Right lobe of liver (tissue), 6 donors: Measurements from ENCODE around the gene SPTBN2. TPM values are rescaled to one million over a fixed set of nuclear protein-coding genes. Genes with fewer than 3 reads are reported as not detected.

Source experiments
- ATAC-seq, 4 donors: fragments of 200-7000 bp; cut with Tn5 transposase; one replicate each; pipeline ENCODE4 v1.9.1; 2020; ENCODE audit warnings: mild to moderate bottlenecking in 4 of 4, moderate library complexity in 4 of 4
- DNase-seq, 3 donors: peaks; one replicate each; pipeline ENCODE4 v3.0.0-alpha.2; 2020
- H3K27ac ChIP-seq, 3 donors: fragments of 200-600 bp; one replicate each; pipeline ENCODE4 v1.8.0; 2022
- H3K27me3 ChIP-seq, 2 donors: fragments of 200-600 bp; one replicate each; pipeline ENCODE4 v1.8.0; 2022
- H3K36me3 ChIP-seq, 4 donors: fragments of 200-600 bp; sonication (generic) in 1 of 4; one replicate each; pipeline versions ENCODE4 v1.5.1 to v1.8.0; 2017 to 2022; ENCODE audit warnings: control low read depth in 1 of 4
- H3K4me1 ChIP-seq, 4 donors: fragments of 200-600 bp; sonication (generic) in 1 of 4; one replicate each; pipeline versions ENCODE4 v1.5.1 to v1.8.0; 2017 to 2022; ENCODE audit warnings: control low read depth in 1 of 4
- H3K4me3 ChIP-seq, 3 donors: fragments of 200-600 bp; one replicate each; pipeline ENCODE4 v1.8.0; 2022
- H3K9me3 ChIP-seq, 4 donors: fragments of 200-600 bp; sonication (generic) in 1 of 4; one replicate each; pipeline versions ENCODE4 v1.5.1 to v1.8.0; 2017 to 2022; ENCODE audit warnings: control low read depth in 1 of 4
- POLR2A ChIP-seq: fragments of 450-650 bp; IDR thresholded peaks from one replicate; pipeline ENCODE4 v1.6.1; 2017; ENCODE audit warnings: antibody characterized with exemption, mild to moderate bottlenecking
- WGBS: methylation state at CpG from one replicate; pipeline ENCODE4 v1.1.6; 2018; ENCODE audit warnings: low coverage, low lambda C conversion rate; ENCODE audit not compliant: insufficient coverage; ENCODE audit errors: missing lambda C conversion rate; 5-methylcytosine and 5-hydroxymethylcytosine counted together
- intact Hi-C, 2 donors: fragments of 100-400 bp; cut with DNase I; formaldehyde crosslinking; loops; one replicate each; pipeline versions ENCODE4 v1.11.2 to v1.14.1; 2022
- total RNA-seq, 6 experiments: library from RNA; depleted of rRNA in 2 of 6; stranded (reverse); fragments of >200 nt in 2 of 6; fragmentation: NEBNext Ultra II Directional in 3 of 6; extraction: Animal tissue kit (Norgen Biotek cat#: 25700) in 3 of 6; gene quantifications; one replicate each; pipeline versions ENCODE4 v1.1.0 to v1.2.4, GENCODE V29; 2016 to 2023
- TF ChIP-seq, protein P1 (sequence below), 4 donors: fragments of 200-600 bp in 3 of 4; fragments of 450-650 bp in 1 of 4; IDR thresholded peaks; one replicate each; pipeline versions ENCODE4 v1.5.1 to v1.8.0; 2016 to 2022; ENCODE audit warnings: antibody characterized with exemption in 4 of 4, mild to moderate bottlenecking in 2 of 4
- donor health status: DM: no; HTN: yes; CAD: no.
- donor health status: DM: no; HTN: no; CAD: no.
- donor health status: DM: no; HTN: no; CAD: no.
- donor health status: DM: no; HTN: yes; CAD: no.
- donor health status: DM: no; HTN: yes; CAD: no.

Gene SPTBN2
- total RNA-seq, 6 experiments from 2014 or later: 20.7 to 67.1 (median 50.7) TPM

GRCh38 chr11:66698491-66698890 is 30.5 kb downstream of the SPTBN2 start:
- no peak overlapping the region for H3K27ac ChIP-seq
- WGBS: 87% methylated on average over 3 of the region's 9 CpGs
- no peaks in the 10 kb centered on the region for H3K9me3 ChIP-seq
- ATAC-seq (no peak), DNase-seq (no peak)
- no peak overlapping the region for H3K4me3 ChIP-seq
- H3K36me3 ChIP-seq: peaks cover 0 to 29% (median 15%) of the 10 kb centered on the region in 4 donors
- intact Hi-C loops: no loop called here
- peaks cover 0 to 17% (median 5%) of the 10 kb centered on the region in 4 donors for H3K4me1 ChIP-seq
- no peak for TF ChIP-seq POLR2A
- TF ChIP-seq, protein P1, sequence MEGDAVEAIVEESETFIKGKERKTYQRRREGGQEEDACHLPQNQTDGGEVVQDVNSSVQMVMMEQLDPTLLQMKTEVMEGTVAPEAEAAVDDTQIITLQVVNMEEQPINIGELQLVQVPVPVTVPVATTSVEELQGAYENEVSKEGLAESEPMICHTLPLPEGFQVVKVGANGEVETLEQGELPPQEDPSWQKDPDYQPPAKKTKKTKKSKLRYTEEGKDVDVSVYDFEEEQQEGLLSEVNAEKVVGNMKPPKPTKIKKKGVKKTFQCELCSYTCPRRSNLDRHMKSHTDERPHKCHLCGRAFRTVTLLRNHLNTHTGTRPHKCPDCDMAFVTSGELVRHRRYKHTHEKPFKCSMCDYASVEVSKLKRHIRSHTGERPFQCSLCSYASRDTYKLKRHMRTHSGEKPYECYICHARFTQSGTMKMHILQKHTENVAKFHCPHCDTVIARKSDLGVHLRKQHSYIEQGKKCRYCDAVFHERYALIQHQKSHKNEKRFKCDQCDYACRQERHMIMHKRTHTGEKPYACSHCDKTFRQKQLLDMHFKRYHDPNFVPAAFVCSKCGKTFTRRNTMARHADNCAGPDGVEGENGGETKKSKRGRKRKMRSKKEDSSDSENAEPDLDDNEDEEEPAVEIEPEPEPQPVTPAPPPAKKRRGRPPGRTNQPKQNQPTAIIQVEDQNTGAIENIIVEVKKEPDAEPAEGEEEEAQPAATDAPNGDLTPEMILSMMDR (IDR thresholded peaks at IDR 0.05): no peak
- H3K27me3 ChIP-seq: no peaks in the 10 kb centered on the region

DNA sequence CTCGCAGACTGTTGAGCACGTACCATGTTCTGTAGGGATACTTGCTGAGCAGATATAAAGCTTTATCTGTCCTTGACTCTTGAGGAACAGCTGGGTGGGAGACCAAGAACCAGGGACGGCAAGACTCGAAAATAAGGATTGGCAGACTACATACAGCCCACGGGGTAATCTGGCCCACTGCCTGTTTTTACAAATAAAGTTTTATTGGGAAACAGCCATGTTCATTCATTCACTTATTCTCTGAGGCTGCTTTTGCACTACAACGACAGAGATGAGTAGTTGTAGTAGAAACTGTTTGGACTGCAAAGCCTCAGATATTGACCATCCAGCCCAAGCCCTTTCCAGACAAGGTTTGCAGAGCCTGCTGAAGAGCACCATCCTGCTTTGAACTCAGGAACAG is 31.0 kb downstream of the SPTBN2 start:
- DNase-seq: peak in 1 of 3 donors; percentile 11
- H3K4me3 ChIP-seq: no peak overlapping the region
- intact Hi-C loops: no loop called here
- peaks cover 0 to 17% (median 5%) of the 10 kb centered on the region in 4 donors for H3K4me1 ChIP-seq
- peaks cover 0 to 32% (median 16%) of the 10 kb centered on the region in 4 donors for H3K36me3 ChIP-seq
- no peaks in the 10 kb centered on the region for H3K27me3 ChIP-seq
- no peak for ATAC-seq
- no peak overlapping the region for H3K27ac ChIP-seq
- H3K9me3 ChIP-seq: no peaks in the 10 kb centered on the region
- no peak for TF ChIP-seq POLR2A
- TF ChIP-seq, protein P1 (IDR thresholded peaks at IDR 0.05): no peak
- 72% methylated on average over 6 of the region's 6 CpGs for WGBS

DNA sequence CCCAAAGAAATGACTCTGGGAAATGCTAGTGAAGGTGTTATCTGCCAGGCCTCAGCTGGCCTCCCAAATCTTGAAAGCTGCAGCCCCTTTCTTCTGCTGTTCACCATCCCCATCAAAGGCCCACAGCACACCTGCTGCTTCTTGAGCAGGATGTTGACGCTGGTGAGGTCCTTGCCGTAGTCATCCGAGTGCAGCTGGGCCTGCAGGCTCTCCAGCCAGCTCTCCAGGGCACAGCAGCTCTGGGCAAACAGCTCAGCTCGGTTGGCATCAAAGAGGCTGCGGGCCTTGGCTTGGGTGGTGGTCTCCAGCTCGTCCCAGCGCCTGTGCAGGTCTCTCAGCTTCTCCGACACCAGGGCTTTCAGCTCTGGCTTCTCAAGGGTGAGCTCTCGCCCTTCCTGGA is 32.9 kb downstream of the SPTBN2 start:
- 80% methylated on average over 1 of the region's 9 CpGs for WGBS
- intact Hi-C loops: no loop called here
- peak in 1 of 3 donors; percentile 41 for DNase-seq
- Histone ChIP-seq H3K27me3 (no peaks in the 10 kb centered on the region), H3K4me1 (peaks cover 0 to 7% (median 0%) of the 10 kb centered on the region in 4 donors), H3K9me3 (no peaks in the 10 kb centered on the region), H3K4me3 (no peak overlapping the region), H3K27ac (no peak overlapping the region), H3K36me3 (peaks cover 0 to 47% (median 24%) of the 10 kb centered on the region in 4 donors)
- no peak for ATAC-seq
- TF ChIP-seq, protein P1 (IDR thresholded peaks at IDR 0.05): no peak
- TF ChIP-seq POLR2A: no peak

DNA sequence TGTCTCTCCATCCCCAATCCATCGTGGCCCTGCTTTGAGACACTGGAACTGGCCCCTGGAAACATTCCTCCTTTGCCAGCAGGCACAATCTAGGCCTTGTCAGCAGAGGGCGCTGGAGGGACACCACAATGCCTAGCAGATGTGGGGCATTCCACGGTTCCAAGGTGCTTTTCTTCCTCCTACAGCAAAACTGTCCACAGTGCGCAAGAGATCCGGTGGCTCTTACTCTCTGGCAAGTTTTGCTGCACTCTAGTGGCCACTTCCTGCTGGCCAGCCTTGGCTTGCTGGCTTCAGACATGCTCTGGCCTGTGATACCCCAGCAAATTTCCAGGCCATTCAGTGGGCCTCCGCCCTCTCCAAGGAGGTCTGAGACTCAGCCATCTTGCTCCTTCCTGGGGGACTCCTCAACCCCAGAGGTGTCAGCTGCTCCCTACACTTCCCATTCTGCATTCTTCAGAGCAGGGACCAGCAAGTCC is 34.2 kb downstream of the SPTBN2 start:
- Histone ChIP-seq H3K4me1 (no peaks in the 10 kb centered on the region), H3K36me3 (peaks cover 0 to 54% (median 24%) of the 10 kb centered on the region in 4 donors), H3K9me3 (no peaks in the 10 kb centered on the region), H3K4me3 (no peak overlapping the region), H3K27ac (no peak overlapping the region), H3K27me3 (no peaks in the 10 kb centered on the region)
- intact Hi-C loops: loop anchor here (2.0 to 5.0 kb wide), 2 partner anchors 138 to 140 kb away; no protein-coding TSS in a partner anchor
- no peak for TF ChIP-seq POLR2A
- TF ChIP-seq, protein P1 (IDR thresholded peaks at IDR 0.05): peak; percentile 95 to 98 (median 97)
- DNase-seq (peak; percentile 87 to 92 (median 91)), ATAC-seq (peak; percentile 94 to 98 (median 97))
- whole genome bisulfite sequencing: 2% methylated on average over 4 of the region's 6 CpGs
